GM11168 (cell line): ENCODE data around the gene AGT.
"Not testable (repeated sequence)": the region's sequence is repeated elsewhere in the genome, so short reads cannot be mapped to it uniquely, and the experiment has no call there.

Source experiments
- in situ Hi-C: fragments of 300-500 bp; cut with MboI; formaldehyde crosslinking; loops from one replicate; pipeline ENCODE4 v1.12.0; 2022; ENCODE audit warnings: low sequenced_read_pairs; ENCODE audit not compliant: unreplicated experiment

AGT gene

GRCh38 chr1:230656719-230657118 lies 57.2 kb downstream of the AGT start:
- in situ Hi-C loops: not testable (repeated sequence)
